ENCODE data around the gene BAZ2B.

The BAZ2B gene

DNA sequence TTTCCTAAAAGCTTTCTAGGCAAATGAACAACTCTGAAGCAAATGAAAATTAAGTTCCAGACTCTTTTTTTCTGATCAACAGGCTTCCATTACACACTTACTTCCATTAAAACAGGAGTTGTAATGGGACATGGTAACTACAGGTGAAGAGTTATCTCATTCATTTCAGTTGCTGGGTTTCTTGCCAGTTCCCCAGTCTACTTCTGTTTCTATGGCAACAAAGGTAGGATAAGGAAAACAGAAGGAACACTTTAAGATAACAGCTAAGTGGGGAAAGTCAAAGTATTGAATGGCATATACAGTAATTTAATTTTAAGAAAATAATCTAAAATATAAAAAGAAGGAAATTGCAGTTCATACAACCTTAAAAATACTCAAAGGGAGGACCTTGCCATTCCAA lies 25.1 kb downstream of the BAZ2B start:
- DNase-seq (ENCODE audit: insufficient read length, low spot score) (no peak), FAIRE-seq (no peak)
- TF ChIP-seq POU2F2 (IDR thresholded peaks at IDR 0.05; ENCODE audit: low read depth, low read length), result no peak
- TF ChIP-seq SPI1 (IDR thresholded peaks at IDR 0.05; ENCODE audit: low read depth, low read length), result no peak
- TF ChIP-seq TAF1 (IDR thresholded peaks at IDR 0.05; ENCODE audit: low read depth, low read length), result no peak

DNA sequence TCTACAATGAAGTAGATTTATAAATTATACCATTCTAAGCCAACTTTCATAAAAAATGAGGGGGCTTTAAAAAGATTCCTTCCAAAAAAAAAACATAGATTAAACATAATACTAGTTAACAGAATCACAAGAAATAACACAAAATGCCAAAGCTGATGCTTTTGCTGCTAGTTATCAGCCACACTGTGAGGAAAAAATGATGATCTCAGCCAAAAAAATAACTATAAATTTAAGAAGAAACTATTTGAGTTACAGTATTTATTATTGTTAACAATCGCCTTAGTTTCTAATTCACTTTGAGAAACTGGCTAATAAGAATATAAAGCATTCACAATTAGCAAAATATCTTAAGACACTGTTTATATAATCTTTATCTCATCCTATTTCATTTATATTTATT lies 27.1 kb downstream of the BAZ2B start:
- TF ChIP-seq POLR2A (IDR thresholded peaks at IDR 0.05; ENCODE audit: low read depth, low read length), result no peak
- no peak for TF ChIP-seq PAX5 (IDR thresholded peaks at IDR 0.05; ENCODE audit: insufficient read depth, low read length, severe bottlenecking)
- TF ChIP-seq SPI1 (IDR thresholded peaks at IDR 0.05; ENCODE audit: low read depth, low read length), result no peak
- no peak for TF ChIP-seq TAF1 (IDR thresholded peaks at IDR 0.05; ENCODE audit: low read depth, low read length)
- TF ChIP-seq POLR2AphosphoS5 (IDR thresholded peaks at IDR 0.05; ENCODE audit: low read depth, low read length), result no peak
- no peak for TF ChIP-seq POU2F2 (IDR thresholded peaks at IDR 0.05; ENCODE audit: low read depth, low read length)
- DNase-seq (ENCODE audit: insufficient read length, low spot score) (no peak), FAIRE-seq (no peak)

DNA sequence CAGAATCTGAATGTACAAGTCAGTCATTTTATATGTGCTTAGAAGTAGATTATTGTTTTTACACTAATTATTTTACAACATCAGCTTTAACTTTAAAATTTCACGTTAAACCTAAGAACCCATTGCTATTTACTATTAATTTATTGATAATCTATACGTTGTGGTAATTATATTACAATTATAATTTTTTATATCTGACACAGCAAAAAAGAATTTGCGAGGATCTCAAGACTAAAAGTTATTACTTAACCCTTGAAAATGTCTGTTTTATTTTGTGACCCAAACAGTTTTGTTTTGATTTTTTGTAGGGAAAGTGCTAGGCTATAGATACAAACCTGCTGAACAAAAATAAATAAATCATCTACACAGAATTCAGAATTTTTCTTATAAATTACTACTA lies 30.3 kb downstream of the BAZ2B start:
- FAIRE-seq, result no peak
- TF ChIP-seq SPI1 (IDR thresholded peaks at IDR 0.05; ENCODE audit: low read depth, low read length) (no peak), POLR2AphosphoS5 (IDR thresholded peaks at IDR 0.05; ENCODE audit: low read depth, low read length) (no peak), TAF1 (IDR thresholded peaks at IDR 0.05; ENCODE audit: low read depth, low read length) (no peak), POLR2A (IDR thresholded peaks at IDR 0.05; ENCODE audit: low read depth, low read length) (no peak)
- DNase-seq (ENCODE audit: insufficient read length, low spot score), result no peak

DNA sequence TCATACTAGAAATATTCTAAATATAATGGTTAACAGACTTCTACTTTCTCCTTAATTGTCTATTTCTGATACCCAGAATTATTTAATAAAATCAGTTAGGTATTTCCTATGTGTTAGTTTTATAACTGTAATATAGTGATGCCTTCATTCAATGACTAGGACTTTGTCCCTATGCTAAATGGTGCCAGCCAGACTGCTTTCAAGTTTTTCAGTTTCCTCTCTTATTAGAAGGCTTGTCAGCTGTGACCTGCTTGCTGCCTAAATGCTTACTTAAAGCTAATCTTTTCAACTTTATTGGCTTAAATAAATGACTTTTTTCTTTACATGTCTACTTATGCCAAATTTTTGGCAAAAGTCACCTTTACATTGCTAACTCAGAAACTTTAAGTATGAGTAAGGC lies 30.7 kb downstream of the BAZ2B start:
- no peak for TF ChIP-seq POLR2AphosphoS5 (IDR thresholded peaks at IDR 0.05; ENCODE audit: low read depth, low read length)
- no peak for TF ChIP-seq SPI1 (IDR thresholded peaks at IDR 0.05; ENCODE audit: low read depth, low read length)
- TF ChIP-seq POLR2A (IDR thresholded peaks at IDR 0.05; ENCODE audit: low read depth, low read length), result no peak
- no peak for TF ChIP-seq TAF1 (IDR thresholded peaks at IDR 0.05; ENCODE audit: low read depth, low read length)
- TF ChIP-seq POU2F2 (IDR thresholded peaks at IDR 0.05; ENCODE audit: low read depth, low read length), result no peak
- TF ChIP-seq PAX5 (IDR thresholded peaks at IDR 0.05; ENCODE audit: insufficient read depth, low read length, severe bottlenecking), result no peak
- FAIRE-seq (no peak), DNase-seq (ENCODE audit: insufficient read length, low spot score) (no peak)

DNA sequence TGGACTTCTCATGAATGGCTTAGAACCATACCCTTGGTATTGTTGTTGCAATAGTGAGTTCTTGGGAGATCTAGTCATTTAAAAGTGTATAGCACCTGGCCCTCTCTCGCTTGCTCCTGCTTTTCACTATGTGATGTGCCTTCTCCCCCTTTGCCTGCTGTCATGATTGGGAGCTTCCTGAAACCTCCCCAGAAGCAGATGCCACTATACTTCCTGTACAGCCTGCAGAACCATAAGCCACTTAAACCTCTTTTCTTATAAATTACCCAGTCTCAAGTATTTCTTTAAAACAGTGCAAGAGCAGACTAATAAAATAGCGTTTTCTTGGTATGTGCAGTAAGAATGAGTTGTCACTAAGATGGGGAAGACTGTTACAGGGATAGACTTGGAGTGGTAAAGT lies 31.6 kb downstream of the BAZ2B start:
- no peak for FAIRE-seq
- TF ChIP-seq SPI1 (IDR thresholded peaks at IDR 0.05; ENCODE audit: low read depth, low read length) (no peak), TAF1 (IDR thresholded peaks at IDR 0.05; ENCODE audit: low read depth, low read length) (no peak), POLR2A (IDR thresholded peaks at IDR 0.05; ENCODE audit: low read depth, low read length) (no peak), POU2F2 (IDR thresholded peaks at IDR 0.05; ENCODE audit: low read depth, low read length) (no peak), POLR2AphosphoS5 (IDR thresholded peaks at IDR 0.05; ENCODE audit: low read depth, low read length) (no peak)

DNA sequence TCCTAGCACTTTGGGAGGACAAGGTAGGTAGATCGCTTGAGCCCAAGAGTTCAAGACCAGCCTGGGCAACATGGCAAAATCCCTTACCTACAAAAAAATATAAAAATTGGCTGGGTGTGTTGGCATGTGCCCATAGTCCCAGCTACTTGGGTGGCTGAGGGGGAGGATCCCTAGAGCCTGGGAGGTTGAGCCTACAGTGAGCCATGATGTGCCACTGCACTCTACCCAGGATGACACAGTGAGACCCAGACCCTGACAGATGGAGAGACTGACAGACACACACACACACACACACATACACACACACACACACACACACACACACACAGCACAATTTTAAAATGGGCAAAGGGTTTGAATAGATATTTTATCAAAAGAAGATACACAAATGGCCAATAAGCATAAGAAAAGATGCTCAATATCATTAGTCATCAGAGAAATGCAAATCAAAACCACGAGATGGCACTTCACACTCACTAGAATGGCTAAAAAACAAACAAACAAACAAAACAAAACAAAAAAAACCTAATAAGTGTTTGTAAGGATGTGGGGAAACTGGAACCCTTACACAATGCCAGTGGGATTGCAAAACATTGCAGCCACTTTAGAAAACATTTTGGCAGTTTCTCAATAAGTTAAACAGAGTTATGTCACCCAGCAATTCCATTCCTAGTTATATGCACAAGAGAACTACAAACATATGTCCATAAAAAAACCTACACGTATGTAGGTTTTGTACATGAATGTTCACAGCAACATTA lies 42.3 kb downstream of the BAZ2B start:
- DNase-seq (ENCODE audit: insufficient read length, low spot score) (no peak), FAIRE-seq (no peak)
- TF ChIP-seq PAX5 (IDR thresholded peaks at IDR 0.05; ENCODE audit: insufficient read depth, low read length, severe bottlenecking), result no peak
- no peak for TF ChIP-seq POLR2AphosphoS5 (IDR thresholded peaks at IDR 0.05; ENCODE audit: low read depth, low read length)
- no peak for TF ChIP-seq TAF1 (IDR thresholded peaks at IDR 0.05; ENCODE audit: low read depth, low read length)
- no peak for TF ChIP-seq POU2F2 (IDR thresholded peaks at IDR 0.05; ENCODE audit: low read depth, low read length)
- no peak for TF ChIP-seq POLR2A (IDR thresholded peaks at IDR 0.05; ENCODE audit: low read depth, low read length)
- TF ChIP-seq SPI1 (IDR thresholded peaks at IDR 0.05; ENCODE audit: low read depth, low read length), result no peak

More for the DNA sequence above, 31.6 kb downstream of the BAZ2B start:
- DNase-seq (ENCODE audit: insufficient read length, low spot score), result no peak

DNA sequence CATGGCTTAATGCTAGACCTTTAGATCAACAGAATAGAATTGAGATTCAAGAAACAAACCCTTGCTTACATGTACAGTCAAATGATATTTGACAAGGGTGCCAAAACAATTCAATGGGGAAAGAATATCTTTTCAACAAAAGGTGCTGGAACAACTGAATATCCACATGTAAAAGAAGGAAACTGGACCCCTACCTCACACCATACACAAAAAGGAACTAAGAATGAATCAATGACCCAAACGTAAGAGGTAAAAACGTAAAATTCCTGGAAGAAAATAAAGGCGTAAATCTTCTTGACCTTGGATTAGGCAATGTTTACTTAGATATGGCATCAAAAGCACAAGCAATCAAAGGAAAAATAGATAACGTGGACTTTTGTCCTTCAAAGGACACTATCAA lies 43.1 kb downstream of the BAZ2B start:
- FAIRE-seq (no peak), DNase-seq (ENCODE audit: insufficient read length, low spot score) (no peak)
- TF ChIP-seq PAX5 (IDR thresholded peaks at IDR 0.05; ENCODE audit: insufficient read depth, low read length, severe bottlenecking) (no peak), POLR2A (IDR thresholded peaks at IDR 0.05; ENCODE audit: low read depth, low read length) (no peak), TAF1 (IDR thresholded peaks at IDR 0.05; ENCODE audit: low read depth, low read length) (no peak), POU2F2 (IDR thresholded peaks at IDR 0.05; ENCODE audit: low read depth, low read length) (no peak)

DNA sequence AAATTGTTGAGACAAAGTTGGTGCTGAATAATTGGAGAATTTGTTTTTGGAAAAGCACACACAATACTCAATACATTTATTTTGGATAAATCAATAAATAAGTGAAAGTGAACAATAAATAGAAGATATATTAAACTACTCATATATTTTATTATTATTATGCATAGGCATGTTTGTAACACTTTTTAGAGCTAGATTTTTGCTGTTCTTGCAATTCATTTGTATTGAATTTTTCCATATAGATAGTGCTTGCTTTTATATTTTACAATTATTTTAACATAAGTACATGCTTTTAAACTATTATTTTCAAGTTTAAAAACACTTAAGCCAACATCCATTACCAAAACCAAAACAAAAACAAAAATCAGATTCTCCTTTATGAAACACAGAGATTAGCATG lies 43.9 kb downstream of the BAZ2B start:
- no peak for FAIRE-seq
- TF ChIP-seq POLR2AphosphoS5 (IDR thresholded peaks at IDR 0.05; ENCODE audit: low read depth, low read length) (no peak), TAF1 (IDR thresholded peaks at IDR 0.05; ENCODE audit: low read depth, low read length) (no peak), POU2F2 (IDR thresholded peaks at IDR 0.05; ENCODE audit: low read depth, low read length) (no peak), PAX5 (IDR thresholded peaks at IDR 0.05; ENCODE audit: insufficient read depth, low read length, severe bottlenecking) (no peak), POLR2A (IDR thresholded peaks at IDR 0.05; ENCODE audit: low read depth, low read length) (no peak), SPI1 (IDR thresholded peaks at IDR 0.05; ENCODE audit: low read depth, low read length) (no peak)

DNA sequence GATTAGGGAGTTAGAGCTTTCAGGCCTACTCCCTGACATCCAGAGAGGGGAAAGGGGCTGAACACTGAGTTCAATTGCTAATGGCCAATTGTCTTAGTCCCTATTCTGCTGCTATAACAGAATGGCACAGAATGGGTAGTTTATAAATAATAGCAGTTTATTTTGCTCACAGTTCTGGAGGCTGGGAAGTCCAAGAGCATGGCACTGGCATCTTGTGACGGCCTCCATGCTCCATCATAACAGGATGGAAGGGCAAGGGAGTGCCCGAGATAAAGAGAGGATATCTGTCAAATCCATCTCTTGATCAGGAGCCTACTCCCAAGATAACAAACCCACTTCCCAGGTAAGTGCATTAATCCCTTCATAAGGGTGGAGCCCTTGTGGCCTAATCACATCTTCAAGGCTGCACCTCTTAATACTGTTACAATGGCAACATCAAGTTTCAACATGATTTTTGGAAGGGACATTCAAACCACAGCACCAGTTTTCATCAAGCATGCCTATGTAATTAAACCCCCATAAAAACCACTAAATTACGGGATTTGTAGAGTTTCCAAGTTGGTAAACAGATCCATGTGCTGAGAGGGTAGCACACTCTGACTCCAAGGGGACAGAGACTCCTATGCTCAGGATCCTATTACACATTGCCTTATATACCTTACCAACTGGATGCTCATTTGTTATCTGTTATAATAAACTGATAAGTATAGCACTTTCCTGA lies 44.6 kb downstream of the BAZ2B start:
- TF ChIP-seq POU2F2 (IDR thresholded peaks at IDR 0.05; ENCODE audit: low read depth, low read length) (no peak), TAF1 (IDR thresholded peaks at IDR 0.05; ENCODE audit: low read depth, low read length) (no peak), PAX5 (IDR thresholded peaks at IDR 0.05; ENCODE audit: insufficient read depth, low read length, severe bottlenecking) (no peak), POLR2A (IDR thresholded peaks at IDR 0.05; ENCODE audit: low read depth, low read length) (no peak), SPI1 (IDR thresholded peaks at IDR 0.05; ENCODE audit: low read depth, low read length) (no peak), POLR2AphosphoS5 (IDR thresholded peaks at IDR 0.05; ENCODE audit: low read depth, low read length) (no peak)
- DNase-seq (ENCODE audit: insufficient read length, low spot score) (no peak), FAIRE-seq (no peak)

More for the DNA sequence above, 43.9 kb downstream of the BAZ2B start:
- DNase-seq (ENCODE audit: insufficient read length, low spot score), result no peak

DNA sequence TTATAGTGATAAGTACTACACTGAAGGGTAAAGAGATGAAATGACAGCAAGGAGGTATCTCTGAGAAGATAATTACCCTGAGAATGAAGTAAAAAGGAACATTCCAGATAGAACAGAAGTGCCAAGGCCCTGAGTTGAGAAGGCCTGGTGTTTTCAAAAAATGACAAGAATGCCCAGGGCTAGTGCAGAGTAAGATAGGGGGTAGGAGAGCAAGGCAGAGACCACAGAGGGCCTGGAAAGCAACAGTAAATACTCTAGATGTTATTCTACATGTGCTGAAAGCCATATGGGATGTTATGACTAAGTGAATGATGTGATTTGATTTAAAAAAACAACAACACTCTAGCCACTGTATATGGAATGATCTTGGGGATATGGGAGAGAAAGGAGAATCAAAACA lies 52.3 kb downstream of the BAZ2B start:
- no peak for TF ChIP-seq POU2F2 (IDR thresholded peaks at IDR 0.05; ENCODE audit: low read depth, low read length)
- no peak for TF ChIP-seq PAX5 (IDR thresholded peaks at IDR 0.05; ENCODE audit: insufficient read depth, low read length, severe bottlenecking)
- TF ChIP-seq TAF1 (IDR thresholded peaks at IDR 0.05; ENCODE audit: low read depth, low read length), result no peak
- TF ChIP-seq POLR2A (IDR thresholded peaks at IDR 0.05; ENCODE audit: low read depth, low read length), result no peak
- TF ChIP-seq SPI1 (IDR thresholded peaks at IDR 0.05; ENCODE audit: low read depth, low read length), result no peak
- no peak for TF ChIP-seq POLR2AphosphoS5 (IDR thresholded peaks at IDR 0.05; ENCODE audit: low read depth, low read length)
- FAIRE-seq, result no peak
- DNase-seq (ENCODE audit: insufficient read length, low spot score), result no peak
